HG03558 (cell line): ENCODE data around the gene THSD4.
"Not testable (repeated sequence)": the region's sequence is repeated elsewhere in the genome, so short reads cannot be mapped to it uniquely, and the experiment has no call there.

ENCODE experiments used
- ATAC-seq: cut with Tn5 transposase; IDR thresholded peaks from one replicate; pipeline ENCODE4 v1.9.1; 2021; ENCODE audit warnings: moderate number of reproducible peaks; ENCODE audit not compliant: unreplicated experiment; ENCODE audit errors: extremely low read depth

The THSD4 gene

GRCh38 chr15:71245588-71245987 is 130.3 kb downstream of the THSD4 start:
- ATAC-seq = no peak

- ATAC-seq = no peak
These were observed 133.1 kb downstream of the THSD4 start for GRCh38 chr15:71248386-71248785.

DNA sequence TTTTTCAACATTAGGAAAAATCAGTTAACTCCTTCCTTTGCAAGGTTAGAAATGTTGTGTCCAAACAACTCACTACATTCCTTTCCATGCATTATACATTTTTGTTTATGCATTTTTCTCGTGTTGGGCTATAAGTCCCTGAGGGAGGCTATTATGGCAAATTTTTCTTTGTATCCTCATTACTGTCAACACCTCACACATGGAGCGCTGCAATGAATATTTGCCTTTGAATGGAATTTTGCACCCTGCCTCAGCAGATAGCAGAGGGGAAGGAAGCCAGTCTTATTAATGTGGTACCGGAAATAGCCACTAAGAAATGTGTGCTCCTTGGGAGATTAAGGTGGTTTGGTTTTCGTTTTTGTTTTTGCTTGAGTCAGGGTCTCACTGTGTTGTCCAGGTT is 134.7 kb downstream of the THSD4 start:
- ATAC-seq = no peak

DNA sequence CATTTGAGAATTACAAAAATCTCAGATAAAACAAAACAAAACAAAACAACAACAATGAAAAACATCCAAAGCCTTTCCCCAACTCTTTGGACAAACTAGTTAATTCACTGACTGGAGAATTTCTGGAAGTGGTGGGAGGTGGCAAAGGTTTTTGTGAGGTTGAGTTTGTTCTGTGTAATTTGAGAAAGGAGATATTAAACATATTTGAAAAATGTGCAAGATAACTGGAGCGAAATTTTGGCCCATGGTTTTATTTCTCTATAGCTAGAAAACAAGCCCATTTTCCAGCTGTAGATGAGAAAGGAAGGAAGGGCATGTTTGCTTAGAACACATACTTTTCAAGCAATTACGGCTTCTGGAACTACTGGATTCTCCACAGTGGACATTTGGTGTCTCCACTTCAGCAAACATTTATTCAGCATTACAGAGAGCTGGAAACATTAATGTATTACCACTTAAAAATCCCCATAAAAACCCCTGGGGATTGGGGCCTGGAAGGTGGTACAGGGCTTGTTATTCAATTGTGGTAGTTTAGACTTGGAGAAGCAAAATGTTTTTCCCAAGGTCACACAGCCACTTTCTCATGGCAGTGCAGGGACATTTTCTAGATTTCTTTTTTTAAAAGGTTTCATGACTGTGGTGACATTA is 135.8 kb downstream of the THSD4 start:
- ATAC-seq = no peak

GRCh38 chr15:71251584-71252043 is 136.3 kb downstream of the THSD4 start:
- no peak for ATAC-seq

GRCh38 chr15:71252044-71252739 is 136.9 kb downstream of the THSD4 start:
- ATAC-seq = no peak

- no peak for ATAC-seq
These were observed 137.4 kb downstream of the THSD4 start for GRCh38 chr15:71252740-71253047.

DNA sequence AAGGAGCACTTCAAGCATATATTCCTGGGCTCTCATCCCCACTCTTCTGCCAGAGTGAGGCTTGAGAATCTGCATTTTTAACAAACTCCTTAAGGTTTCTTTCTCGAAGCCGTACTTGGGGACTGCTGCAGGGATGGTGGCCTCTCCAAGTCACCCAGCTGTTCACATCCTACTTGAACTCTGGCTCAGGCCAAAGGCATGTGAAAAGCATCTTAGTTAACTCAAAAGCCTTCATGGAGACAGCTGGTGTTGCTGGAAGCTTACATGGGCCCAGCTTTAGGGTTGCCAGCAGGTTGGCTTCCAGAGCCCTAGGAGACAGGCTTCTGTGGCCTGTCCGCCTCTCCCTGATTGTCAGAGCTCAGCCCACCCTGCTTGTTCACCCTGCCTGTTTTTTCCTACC is 139.2 kb downstream of the THSD4 start:
- ATAC-seq = no peak

DNA sequence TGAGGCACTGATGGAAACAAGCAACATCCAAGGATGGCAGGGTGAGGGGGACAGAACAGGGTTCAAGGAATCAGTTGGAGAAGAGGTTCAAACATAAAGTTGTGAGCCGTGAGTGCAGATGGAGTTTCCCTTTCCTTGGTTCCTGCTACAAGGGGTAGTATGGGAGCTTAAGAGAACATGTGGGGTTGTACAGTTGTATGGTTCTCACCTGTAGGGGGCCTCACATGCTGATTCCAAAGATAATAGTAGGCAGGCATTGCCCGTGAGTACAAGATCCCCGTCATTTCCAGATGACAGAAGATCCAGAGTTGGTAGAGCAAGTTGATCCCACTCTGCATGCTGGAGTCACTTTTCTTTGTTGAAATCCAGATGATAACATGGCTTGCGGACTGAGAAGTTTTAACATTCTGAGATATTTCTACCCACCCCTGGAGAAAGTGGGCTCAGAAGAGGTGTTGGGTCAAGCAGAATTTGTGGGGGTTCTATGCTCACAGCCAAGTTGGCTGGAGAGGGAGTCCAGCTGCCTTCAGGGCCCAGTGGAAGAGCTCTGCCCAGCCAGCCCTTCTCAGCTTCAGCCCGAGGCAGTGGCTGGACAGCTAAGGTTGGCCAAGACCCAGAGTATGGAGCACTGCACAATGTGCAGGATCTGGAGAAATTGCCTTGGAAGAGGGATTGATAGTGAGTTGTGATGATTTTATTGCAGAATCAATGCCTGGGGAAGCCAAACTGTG is 141.8 kb downstream of the THSD4 start:
- ATAC-seq = no peak

GRCh38 chr15:71259866-71260265 is 144.6 kb downstream of the THSD4 start:
- ATAC-seq = no peak

DNA sequence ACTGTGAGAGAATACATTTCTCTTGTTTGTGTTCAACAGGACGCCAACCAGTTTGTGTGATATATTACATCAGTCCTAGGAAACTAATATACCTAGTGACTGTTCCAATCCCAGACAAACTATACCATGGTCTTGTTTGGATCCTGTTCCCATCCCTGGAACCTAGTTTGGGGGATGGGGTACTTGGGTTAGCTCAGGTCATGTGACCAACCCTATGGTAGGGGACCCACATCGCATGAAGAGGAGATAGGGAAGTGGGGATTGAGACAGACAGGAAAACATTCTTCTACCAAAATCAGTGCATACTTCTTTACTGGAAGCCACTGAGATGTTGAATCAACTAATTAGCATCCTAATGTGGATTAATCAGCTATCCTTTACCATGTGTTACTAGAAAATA is 146.1 kb downstream of the THSD4 start:
- no peak for ATAC-seq

DNA sequence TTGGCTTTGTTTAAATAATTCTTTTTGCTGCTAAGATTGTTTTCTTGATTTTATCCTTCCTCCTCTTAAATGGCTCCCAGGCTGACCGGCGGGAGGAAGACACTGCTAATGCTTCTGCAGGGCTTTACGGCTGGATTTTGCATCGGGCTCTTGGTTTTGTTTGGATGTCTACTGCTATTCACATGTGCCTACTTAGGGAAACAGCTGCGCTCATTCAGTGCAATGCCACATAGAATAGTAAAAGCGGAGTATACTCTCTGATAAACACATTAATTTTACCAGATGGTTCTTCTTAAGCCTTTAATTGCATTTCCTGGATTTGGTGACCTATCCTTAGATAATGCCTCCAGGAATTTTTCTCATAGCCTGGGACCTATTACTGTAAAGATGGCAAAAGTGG is 146.6 kb downstream of the THSD4 start:
- no peak for ATAC-seq

DNA sequence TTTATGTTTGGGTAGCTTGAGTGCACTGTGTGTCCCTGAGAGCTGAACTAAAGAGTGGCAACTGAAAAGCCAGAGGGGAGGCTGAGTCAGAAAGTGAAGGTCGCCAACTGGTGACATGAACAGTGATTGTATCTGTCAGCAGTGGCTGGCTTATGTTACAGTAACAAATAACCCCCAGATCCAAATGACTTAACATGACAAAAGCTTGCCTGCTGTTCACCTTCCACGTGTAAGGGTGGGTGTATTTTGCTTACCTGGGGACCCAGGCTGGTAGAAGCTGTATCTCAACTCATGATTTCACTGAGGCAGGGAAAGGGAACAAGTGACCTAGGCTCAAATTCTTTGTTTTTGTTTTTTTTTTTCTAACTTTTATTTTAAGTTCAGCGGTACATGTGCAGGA is 147.3 kb downstream of the THSD4 start:
- ATAC-seq = no peak

- not testable (repeated sequence) for ATAC-seq
These were observed 150.3 kb downstream of the THSD4 start for GRCh38 chr15:71265606-71266005.

DNA sequence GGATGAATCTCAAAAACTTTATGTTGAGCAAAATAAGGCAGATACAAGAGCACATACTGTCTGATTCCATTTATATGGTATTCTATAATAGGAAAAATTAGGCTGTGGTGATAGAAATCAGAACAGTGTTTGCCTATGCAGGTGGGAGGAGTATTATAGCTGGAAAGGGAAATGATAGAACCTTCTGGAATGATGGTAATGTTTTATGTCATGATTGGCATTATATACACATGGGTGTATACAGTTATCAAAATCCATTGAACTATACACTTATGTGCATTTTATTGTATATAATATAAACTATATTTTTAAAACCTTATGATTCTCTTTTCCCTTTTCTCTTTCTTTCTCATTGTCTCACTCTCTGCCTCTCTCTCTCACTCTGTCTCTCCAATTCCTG is 156.1 kb downstream of the THSD4 start:
- no peak for ATAC-seq

GRCh38 chr15:71272932-71273331 is 157.7 kb downstream of the THSD4 start:
- no peak for ATAC-seq

- no peak for ATAC-seq
These were observed 158.6 kb downstream of the THSD4 start for GRCh38 chr15:71273731-71274447.

- ATAC-seq = no peak
These were observed 159.2 kb downstream of the THSD4 start for GRCh38 chr15:71274448-71274798.

- ATAC-seq = no peak
These were observed 159.8 kb downstream of the THSD4 start for GRCh38 chr15:71275098-71275497.

DNA sequence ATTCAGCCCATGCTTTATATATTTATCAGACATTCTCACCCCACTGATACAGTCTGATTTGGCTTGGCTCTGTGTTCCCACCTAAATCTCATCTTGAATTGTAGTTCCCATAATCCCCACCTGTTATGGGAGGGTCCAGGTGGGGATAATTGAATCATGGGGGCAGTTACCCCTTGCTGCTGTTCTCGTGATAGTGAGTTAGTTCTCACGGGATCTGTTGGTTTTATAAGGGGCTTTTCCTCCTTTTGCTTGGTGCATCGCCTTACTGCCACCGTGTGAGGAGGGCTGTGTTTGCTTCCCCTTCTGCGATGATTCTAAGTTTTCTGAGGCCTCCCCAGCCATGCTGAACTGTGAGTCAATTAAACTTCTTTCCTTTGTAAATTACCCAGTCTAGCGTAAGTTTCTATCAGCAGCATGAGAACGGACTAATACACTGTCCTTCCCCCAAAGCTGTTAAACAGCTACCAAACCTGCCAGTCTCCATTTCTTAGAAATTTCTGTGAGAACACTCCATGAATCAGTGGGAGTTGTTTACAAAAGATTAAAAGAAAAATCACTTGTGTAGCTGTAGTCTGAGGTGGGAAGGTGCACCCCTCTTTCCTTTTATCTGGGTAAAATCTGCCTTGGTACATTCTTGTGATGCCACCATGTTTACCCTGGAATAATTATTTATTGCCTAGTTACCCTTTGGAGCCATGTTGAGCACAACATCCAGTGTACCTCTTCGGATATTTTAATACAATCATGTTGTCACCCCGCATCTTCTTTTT is 160.5 kb downstream of the THSD4 start:
- ATAC-seq = no peak
